Stimulated activated CD4-positive, alpha-beta T cell treated with anti-CD3 and anti-CD28 coated beads, Interleukin-12 subunit alpha, Interleukin-12 subunit beta, amount 100 ng/mL, for 24 hours (primary cell): Measurements from ENCODE around the gene FXR2.
"Not testable (repeated sequence)": the region's sequence is repeated elsewhere in the genome, so short reads cannot be mapped to it uniquely, and the experiment has no call there.

Source experiments
- DNase-seq, 2 experiments: peaks; one replicate each; pipeline ENCODE4 v3.0.0-alpha.2; 2020; ENCODE audit warnings: low read depth in 2 of 2

Gene FXR2

DNA sequence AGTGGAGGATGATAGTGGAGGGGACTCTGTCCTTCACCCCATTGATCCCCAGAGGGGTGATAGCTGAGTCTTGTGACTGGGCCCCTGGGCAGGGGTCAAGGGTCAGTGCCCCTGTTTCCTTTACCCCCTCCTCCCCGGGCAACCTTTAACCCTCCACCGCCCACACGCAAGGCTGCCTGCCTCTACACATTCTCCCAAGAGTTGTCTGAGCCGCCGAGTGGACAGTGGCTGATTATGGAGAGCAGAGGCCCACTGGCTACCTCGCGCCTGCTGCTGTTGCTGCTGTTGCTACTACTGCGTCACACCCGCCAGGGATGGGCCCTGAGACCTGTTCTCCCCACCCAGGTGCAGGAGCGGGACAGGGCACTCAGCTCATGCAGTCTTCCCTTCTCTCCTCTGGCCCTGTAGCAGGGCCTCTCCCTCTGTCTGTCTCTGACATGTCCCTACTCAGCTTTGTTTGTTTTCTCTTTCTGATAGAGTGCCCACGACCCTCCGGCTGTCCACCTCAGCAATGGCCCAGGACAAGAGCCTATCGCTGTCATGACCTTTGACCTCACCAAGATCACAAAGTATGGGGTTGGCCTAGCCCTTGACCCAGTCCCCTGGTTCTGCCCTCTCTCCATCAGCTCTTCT, 15.4 kb upstream of the FXR2 start, which contains the start of gene SHBG:
Gene SHBG, plus strand, starts transcription at position 197 of the 633 bp plus-strand sequence. Its CDS starts 38 bp downstream, at position 235.
- DNase-seq, result no peak

GRCh38 chr17:7627250-7628121, 12.8 kb upstream of the FXR2 start, which contains the start of gene SAT2:
Gene SAT2 (minus strand): TSS chr17:7627821. CDS start chr17:7627635, 186 bp downstream.
- DNase-seq, result peak; percentile 68 to 82

GRCh38 chr17:7626956-7627249, 12.2 kb upstream of the FXR2 start:
- DNase-seq, result no peak

DNA sequence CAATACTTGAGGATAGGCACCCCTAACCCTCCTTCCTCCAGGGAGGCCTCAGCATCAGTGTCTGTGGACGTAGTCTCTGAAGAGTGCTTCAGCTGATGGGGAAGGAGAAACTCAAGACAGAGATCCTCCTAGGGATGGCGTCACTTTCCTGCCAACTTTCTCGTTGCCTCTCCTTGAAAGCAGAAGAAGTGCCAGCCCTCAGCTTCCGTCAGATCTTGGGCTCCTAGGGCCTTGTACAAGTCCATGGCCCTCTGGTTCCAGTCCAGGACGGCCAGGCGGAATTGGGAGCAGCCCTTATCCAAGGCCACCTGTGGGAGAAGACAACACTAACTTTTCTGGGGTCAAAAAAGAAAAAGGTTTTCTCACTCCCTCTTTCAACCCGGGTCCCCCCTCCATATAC, 11.6 kb upstream of the FXR2 start:
- DNase-seq, result no peak

GRCh38 chr17:7625749-7626148, 11.1 kb upstream of the FXR2 start:
- DNase-seq, result not testable (repeated sequence)

DNA sequence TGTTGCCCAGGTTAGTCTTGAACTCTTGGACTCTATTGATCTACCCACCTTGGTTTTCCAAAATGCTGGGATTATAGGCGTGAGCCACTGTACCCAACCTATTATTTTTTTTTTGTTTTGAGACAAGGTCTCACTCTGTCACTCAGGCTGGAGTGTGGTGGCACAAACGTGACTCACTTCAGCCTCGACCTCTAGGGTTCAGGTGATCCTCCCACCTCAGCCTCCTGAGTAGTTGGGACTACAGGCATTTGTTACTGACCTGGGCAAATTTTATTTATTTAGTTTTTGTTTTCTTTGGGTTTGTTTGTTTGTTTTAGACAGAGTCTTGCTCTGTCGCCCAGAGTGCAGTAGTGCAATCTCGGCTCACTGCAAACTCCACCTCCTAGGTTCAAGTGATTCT, 9.0 kb upstream of the FXR2 start:
- DNase-seq, result no peak

GRCh38 chr17:7620835-7621234, 6.1 kb upstream of the FXR2 start:
- DNase-seq, result no peak

GRCh38 chr17:7618608-7619007, 3.9 kb upstream of the FXR2 start:
- no peak for DNase-seq

DNA sequence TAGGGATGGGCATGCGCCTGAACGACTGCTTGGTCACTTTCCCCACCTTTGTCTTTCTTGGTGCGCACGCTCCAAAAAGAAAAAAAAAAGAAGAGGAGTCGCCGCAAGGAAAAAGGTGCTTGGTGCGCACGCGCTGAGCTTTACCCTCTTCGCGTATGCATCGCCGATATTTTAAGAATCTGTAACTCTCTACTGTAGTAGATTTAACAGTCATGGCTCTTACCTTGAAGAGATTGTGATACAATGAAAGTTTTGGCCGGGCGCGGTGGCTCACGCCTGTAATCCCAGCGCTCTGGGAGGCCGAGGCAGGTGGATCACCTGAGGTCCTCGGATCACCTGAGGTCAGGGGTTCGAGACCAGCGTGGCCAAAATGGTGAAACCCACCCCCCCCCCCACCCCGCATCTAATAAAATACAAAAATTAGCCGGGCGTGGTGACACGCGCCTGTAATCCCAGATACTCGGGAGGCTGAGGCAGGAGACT, 609 bp upstream of the FXR2 start:
- no peak for DNase-seq

DNA sequence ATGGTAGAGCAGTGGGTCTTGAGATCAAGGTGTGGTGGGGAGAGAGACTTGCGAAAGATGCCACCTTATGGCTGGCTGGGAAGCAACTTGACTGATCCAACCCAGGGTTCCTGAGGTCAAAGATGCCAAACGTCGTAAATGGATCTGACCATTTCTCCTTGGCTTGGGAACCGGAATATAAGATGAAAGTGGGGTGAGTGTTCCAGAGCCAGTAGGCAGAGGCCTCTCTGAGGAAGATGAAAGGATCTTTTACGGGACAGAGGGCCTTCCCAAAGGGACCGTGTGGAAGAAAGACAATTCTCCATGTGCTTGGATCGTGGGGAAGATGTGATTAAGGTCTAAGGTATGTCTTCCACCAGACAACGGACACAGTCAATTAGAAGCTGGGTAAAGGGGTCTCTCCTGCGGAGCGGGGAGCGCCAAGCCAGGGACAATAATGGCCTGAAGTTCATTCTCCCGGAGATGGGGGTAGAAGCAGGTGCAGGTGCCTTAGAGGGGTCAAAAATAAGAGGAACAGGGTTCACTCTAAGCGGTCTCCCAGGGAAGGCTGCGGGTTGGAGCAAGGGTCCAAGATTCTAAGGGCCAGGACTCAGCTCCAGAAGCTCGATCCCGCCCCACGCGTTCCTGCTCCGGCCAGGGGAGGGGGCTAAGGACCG, 800 bp downstream of the FXR2 start:
- no peak for DNase-seq

DNA sequence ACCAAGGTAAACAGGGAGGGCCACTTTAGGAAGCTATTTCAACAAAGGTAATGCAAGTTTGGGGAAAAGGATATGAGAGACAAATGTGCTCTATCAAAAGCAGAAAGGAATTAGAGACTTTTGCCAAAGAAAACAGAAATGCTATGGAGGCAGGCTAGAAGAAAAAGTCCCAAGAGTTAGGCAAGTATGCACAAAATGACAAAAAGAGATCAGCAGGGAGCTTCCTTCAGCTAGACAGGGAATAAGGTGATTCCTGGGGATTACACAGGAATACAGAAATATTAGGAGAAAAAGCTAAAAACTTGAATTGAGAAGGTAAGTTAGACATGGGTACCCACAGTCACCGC, 2.4 kb downstream of the FXR2 start:
- no peak for DNase-seq

DNA sequence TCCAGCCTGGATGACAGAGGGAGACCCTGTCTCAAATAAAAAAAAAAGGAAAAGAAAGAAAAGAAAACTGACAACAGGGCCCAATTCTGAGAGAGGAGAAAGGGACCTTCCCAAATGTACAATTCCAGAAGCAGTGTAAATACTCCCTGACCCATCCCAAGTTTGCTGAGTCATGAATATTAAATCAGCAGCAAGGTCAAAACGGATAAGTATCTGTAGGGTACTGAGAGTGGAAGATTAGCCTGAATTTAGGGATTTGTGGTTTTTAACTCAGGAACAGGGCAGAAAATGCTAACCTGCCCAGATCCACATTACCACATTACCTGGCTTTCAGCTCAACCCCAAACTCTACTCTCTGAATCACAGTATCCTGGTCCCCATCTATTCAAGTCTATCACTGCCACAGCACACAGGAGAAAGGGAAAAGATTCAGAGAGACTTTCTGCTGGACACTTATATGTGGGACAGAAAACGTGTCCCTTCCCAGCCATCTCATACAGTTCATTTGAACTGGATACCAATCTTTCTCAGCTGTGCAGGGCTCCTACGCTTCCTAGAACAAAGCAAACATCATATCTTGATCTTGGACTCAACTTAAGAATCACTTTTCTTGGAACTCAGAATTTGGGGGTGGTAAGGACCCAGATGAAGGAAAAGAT, 2.9 kb downstream of the FXR2 start:
- DNase-seq, result no peak

- DNase-seq, result no peak
Observed at GRCh38 chr17:7610641-7611040, 4.1 kb downstream of the FXR2 start.

DNA sequence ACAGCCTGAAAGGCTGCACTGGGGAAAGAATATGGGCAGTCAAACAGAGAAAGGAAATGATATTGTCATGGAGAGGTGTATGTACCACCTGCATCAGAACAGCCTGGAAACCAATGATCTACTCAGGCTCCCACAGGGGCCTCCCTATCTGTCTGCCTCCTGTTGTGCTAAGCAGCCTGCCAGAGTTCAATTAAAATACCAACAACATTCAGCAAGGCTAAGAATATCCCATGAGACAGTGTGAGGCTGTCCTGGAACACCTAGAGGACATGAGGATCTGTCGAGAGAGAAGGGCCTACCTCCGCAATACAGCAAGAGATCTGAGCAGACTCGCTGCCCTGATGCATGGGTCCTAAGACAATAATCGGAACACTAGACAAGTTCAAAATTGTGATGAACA, 8.4 kb downstream of the FXR2 start:
- no peak for DNase-seq

DNA sequence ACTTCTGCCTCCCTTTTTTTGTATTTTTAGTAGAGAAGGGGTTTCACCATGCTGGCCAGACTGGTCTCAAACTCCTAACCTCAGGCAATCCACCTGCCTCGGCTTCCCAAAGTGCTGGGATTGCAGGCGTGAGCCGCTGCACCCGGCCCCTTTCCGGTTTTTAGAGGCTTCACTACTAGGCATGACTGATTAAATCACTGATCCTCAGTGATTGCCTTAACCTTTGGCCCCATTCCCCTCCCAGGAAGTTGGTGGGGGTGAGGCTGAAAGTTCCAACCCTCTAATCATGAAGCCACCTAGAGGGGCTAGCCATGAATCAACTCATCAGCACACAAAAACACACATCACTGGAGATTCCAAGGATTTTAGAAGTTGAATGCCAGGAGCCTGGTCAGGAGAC, 17.1 kb downstream of the FXR2 start:
- DNase-seq, result not testable (repeated sequence)

DNA sequence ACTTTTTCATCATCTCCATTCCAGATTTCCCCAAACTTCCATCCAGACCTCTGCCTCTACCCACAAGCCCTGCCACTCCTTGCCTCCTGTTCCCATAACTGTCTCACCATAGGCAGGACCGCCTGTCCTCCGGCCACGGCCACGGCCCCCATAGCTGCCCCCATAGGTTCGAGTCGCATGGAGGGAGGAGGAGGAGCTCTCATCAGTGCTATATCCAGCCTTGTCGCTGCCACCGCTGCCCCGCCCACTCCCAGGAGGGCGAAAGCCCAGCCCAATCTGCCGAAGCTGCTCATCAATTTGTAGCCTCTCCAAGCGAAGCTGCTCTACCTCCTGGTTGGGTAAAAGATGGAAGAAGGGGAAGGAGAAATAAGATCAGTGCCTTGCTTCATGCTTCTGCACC, 21.4 kb downstream of the FXR2 start:
- DNase-seq, result no peak

- DNase-seq, result no peak
Observed at GRCh38 chr17:7592422-7593021, 22.2 kb downstream of the FXR2 start.

GRCh38 chr17:7591596-7591995, 23.1 kb downstream of the FXR2 start:
- DNase-seq, result no peak

DNA sequence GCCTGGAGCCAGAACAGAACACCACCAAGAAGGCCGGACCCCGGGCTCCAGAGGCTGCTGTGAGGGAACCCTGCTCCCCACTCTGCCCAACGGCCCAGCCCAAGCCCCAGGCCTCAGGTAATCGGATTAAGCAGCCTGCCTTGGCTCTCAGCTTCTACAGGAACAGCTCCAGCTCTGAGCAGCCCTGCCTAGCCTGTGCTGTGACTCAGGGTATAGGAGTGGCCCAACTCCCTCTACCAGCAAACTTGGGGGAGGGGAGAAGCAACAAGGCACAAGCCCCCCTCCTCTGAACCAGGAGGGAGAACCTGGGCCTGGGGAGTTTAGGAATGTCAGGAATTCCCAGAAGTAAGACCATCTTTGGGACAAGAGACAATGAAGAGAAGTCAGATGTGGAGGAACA, 24.0 kb downstream of the FXR2 start:
- no peak for DNase-seq

- DNase-seq, result no peak
Observed at GRCh38 chr17:7589891-7590691, 24.6 kb downstream of the FXR2 start, which contains the start of gene SOX15. Gene SOX15 (minus strand): TSS chr17:7590094. CDS start chr17:7589676, 418 bp downstream.
